ENCODE measurements around the gene LRRN3.

GRCh38 chr7:111113263-111114017, 22.5 kb downstream of the LRRN3 start:
- TF ChIP-seq BHLHE40 (IDR thresholded peaks at IDR 0.05; ENCODE audit: low read depth, low read length) (no peak), CTCF (conservative IDR thresholded peaks at IDR 0.05; ENCODE audit: low read depth, low read length) (no peak), MAFK (IDR thresholded peaks at IDR 0.05; ENCODE audit: low read depth, low read length) (no peak), POLR2A (IDR thresholded peaks at IDR 0.05; ENCODE audit: low read depth, low read length) (no peak), ELK1 (IDR thresholded peaks at IDR 0.05; ENCODE audit: borderline replicate concordance, low read depth, low read length) (no peak), RAD21 (IDR thresholded peaks at IDR 0.05; ENCODE audit: low read length) (no peak), MXI1 (IDR thresholded peaks at IDR 0.05; ENCODE audit: borderline replicate concordance, low read depth, low read length) (no peak)
